GM19025 (cell line): ENCODE data around the gene MAB21L3.

ENCODE experiments used
- ATAC-seq: cut with Tn5 transposase; IDR thresholded peaks from one replicate; pipeline ENCODE4 v1.9.1; 2021; ENCODE audit warnings: mild to moderate bottlenecking, low read depth, moderate library complexity; ENCODE audit not compliant: unreplicated experiment

The MAB21L3 gene

DNA sequence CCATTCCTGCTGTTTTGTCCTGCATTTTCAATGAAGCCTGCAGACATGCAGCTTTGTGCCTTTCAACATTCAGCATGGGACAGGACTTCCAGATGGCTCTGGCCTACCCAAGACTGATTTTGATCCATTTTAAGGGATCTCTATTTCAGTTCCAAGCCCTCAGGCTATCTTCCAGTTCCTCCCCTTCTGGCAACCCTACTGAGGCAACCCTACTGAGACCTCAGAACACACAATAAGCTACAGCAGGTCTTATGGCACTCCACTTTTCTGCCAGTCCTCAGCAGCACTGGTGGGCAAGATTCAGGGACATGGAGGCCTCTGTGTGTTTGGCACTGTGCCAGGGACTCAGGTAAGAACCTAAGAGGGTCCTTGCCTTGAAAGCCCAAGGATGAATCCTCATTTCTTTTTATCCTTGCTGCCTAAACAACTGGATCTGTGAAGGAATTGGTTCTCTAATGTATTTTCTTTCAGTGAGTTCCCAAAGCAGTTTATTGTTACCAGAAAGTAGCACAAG lies 50.7 kb downstream of the MAB21L3 start:
- ATAC-seq, result no peak

DNA sequence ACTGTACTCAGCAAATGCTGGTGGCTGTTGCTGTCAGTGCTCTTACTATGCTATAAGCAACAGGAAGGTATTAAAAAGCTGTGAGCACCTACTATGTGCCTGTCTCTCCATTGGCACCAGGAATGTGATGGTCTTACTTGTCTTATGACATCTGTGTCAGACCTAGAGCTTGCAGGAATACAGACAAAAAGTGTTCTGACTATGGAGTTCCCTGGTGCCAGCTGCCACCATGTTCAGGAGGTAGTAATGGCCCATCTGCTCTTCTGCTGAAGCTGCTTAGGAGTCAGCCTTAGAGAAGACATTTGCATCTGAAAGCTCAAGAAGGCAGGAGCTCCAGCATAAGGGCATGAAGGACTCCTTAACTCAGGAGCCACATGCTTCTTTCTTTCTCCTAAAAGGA lies 52.3 kb downstream of the MAB21L3 start:
- no peak for ATAC-seq

DNA sequence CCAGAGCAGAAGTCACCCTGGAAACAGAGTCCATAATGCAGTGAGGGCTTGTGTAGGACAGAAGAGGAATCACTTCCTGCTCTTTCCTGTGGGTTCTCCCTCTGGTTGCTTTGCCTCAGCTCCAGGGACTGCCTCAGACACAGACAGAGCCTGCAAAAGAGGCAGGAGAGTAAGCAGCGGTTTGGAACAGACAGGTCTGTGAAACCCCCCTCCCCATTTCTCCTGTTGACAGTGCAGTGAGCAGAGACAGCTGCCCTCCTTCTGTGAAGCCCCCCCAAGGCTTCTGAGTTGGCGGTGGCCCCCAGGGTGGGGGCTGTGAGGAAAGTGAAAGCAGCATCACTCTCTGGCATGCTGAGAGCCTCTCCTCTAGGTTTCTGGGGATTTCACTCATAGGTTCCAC lies 53.0 kb downstream of the MAB21L3 start:
- ATAC-seq, result no peak

DNA sequence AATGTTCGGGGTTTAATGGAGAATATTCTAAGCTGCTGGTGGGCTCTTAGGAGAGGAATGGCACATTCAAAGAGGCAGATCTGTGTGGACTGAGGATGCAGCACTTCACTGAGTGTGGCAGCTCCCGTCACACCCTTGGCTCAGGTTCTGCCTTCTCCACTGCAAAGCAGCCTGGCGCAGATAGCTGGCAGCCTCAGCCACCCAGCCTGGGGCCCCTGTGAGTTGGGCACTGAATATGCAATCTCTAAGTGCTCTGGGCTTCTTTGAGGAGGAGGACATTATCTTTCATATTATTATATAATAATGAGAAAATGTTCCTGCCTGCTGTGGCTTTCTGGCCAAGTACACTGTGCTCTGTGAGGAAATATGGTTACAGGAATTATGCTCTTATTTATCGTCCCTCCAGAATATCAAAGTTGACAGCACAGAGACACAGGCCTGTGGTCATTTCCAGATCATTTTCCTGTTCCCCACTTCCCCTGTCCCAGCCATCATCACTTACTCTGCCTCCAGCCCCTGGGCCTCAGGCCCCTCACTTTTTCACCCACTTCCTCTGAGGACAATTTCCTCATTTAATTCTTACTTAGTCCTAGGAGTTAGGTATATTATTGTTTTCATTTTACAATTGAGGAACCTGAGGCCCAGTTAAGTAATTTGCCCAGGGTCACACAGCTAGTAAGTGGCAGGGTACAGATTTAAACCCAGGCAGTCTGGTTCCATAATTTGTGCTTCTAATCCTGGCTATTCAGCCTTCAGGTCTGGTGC lies 53.6 kb downstream of the MAB21L3 start:
- no peak for ATAC-seq

DNA sequence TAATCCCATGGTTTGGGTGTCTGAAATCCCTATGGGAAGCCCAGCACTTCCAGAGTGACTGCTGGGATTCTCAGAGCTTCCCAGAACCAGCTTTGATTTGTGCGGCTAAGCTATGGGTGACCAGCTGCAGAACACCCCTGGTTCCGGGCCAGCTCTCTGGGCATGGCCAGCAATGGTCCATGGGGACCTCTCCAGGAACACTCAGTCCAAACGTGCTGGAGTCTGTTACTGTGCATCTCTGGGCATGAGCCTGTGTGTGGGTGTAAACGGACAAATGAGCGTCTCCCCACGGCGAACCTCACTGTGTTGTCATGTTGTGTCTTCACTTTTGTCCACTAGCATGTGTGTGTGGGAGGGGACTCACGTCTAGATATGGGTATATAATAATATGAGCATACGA lies 54.4 kb downstream of the MAB21L3 start:
- no peak for ATAC-seq

DNA sequence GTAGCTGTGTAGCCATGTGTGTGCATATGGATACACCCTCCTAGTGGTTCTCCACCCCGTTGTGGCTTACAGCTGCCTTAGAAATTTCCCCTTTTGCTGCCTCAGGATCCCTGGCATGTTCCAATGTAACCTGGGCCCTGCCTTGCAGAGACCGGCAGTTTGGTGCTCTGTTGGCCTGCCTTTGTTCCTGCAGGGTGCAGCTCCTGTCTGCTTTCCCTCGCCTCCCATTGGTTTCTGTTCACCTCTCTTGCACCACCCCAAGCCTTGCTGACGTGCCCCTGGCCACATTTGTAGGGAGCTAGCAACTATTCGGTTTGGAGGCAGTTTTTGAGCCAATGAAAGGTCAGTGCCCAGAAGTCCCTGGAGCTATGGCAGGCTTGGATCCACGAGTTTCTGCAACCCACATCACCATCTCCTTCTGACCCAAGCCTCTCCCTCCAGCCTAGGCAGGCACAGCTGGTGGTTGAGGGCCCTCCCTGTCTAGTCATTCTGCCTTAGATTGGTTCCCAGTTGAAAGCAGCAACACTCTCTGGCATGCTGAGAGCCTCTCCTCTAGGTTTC lies 54.9 kb downstream of the MAB21L3 start:
- no peak for ATAC-seq

DNA sequence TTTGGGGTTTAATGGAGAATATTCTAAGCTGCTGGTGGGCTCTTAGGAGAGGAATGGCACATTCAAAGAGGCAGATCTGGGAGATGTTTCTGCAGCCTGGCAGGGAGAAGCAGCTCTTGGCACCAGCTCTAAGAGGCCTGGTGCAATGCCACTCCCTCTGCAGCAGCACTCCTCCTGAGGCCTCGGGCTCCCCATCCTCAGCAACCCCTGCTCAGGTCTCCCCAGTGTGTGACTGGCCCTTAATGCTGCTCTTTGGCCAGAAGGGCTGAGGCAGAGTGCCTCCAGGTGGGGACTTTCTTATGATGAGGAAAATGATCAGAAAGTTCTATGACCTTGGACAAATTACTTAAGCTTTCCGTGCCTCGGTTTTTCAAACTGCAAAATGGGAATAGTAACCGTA lies 55.5 kb downstream of the MAB21L3 start:
- ATAC-seq, result no peak

DNA sequence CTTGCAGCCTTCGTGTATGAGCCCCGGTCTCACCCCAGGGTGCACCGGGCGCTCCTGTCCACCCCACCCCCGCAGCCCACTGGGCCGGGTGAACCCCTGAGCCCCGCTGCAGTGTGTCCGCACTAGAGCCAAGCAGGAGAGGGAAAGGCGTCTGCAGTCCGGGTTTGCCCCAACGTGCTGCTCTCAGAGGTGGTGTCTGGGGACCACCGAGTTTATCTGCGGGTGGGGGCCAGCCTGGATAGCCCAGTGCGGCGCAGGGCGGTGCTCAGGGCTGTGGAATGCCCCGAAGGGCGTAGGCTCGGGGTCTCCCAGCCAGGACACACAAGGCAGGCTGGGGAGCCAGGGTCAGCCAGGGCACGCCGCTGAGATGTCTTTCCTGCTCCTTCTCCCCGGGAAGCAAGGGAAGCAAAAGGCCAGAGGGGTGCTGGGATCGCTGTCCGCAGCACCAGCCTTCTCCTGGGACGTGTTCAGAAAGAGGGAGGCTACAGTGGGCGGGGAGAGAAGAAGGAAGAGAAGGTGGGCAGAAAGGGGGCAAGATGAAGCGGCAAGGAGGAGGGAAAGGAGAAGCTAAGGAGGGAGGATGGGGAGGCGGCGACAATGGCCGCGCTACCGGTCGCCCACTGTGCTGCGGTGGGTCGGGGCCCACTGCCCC lies 56.6 kb downstream of the MAB21L3 start:
- peak; percentile 12 for ATAC-seq

DNA sequence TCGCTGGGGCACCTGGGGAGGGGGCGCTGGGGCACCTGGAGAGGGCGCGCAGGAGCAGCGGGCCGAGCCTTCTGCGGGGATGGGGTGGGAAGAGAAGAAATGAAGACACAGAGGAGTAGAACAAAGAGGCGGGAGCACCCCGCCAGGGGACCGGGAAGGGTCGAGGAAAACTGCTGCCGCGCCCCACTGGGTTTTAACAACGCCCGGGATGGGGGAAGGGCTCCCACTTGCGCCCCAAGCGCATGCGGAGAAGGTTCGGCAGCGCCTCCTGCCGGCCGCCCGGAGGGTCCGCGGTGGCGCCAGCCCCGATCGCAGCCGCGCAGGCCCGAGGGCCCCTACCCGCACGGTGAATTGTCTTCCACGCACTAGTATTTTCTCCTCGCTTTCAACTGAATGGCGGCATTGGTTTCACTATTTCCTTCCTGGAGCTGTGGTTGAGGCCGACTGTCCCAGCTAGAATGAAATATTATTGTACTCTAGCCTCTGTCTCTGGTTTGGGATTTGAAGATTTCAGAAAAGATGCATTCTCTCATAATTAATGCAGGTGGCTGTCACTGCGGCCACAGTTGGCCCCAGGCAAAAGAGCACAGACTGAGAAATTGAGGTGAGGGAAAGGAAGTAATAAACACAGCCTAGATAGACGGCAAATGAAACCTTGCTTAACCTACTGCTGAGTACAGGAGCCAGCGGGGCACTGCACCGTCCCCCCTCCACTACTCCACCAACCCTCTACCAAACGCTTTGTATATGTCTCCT lies 57.3 kb downstream of the MAB21L3 start:
- ATAC-seq, result peak; percentile 71

DNA sequence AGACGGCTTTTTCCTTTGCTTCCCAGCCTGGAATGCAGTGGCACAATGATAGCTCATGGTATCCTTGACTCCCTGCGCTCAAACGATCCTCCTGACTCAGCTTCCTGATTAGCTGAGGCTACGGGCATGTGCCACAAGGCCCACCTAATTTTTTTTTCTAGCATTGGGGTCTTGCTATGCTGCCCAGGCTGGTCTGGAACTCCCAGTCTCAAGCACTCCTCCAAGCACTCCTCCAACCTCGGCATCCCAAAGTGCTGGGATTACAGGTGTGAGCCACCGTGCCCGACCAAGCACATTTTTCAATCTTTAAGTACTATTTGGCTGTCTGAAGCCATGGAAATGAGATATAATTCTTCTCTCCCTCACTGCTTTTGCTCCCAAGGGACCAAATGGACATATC lies 58.7 kb downstream of the MAB21L3 start:
- no peak for ATAC-seq

DNA sequence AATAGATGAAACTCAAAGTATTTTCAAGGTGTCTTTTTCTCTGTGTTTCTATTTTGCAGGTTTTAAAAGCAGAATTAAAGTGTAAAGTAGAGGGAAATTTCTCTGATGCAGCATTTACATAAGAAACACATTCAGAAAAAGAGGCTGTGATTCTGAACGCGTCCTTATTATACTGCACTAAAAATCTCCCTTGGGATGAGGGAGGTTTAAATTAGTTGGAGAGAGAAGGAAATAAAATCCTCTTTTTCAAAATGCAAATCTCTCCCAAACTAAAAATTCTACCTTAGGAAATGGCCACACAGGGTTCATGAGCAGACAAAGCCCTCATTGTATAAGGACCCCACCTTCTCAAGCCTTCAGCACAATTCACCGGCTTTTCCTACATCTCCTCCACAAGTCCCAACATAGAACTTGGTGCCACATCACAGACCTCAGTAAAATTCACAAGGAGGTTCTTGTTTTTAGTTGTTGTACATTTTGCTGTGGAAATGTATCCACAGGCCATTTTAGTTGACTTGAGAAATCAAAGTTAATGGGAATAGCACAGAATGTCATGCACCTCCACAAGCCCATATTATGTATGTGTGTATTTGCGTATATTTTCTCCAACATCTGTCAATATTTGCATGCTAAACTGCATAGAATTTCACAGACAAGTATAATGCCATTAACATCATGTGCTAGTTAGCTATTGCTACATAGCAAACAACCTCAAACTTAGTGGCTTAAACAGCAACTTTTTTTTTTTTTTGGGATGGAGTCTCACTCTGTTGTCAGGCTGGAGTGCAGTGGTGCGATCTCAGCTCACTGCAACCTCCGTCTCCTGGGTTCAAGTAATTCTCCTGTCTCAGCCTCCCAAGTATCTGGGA lies 59.8 kb downstream of the MAB21L3 start:
- no peak for ATAC-seq

DNA sequence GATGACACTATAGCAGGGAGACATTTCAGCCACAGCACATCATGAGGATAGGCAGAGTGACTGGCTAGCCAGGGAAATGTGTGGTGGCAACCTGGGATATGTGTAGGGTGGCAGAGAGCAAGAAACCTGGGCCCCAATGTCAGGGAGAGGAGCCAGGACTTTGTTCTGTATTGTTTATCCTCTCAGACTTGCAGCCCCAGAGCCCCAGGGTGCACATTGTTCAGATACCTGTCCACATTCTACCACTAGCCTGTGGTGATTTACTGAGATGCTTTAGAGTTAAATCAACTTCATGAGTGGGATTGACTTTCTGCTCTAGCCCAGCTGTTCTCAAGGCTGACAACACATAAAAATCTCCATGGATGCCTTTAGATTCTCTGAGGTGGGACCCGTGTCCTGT lies 61.5 kb downstream of the MAB21L3 start:
- ATAC-seq, result no peak

DNA sequence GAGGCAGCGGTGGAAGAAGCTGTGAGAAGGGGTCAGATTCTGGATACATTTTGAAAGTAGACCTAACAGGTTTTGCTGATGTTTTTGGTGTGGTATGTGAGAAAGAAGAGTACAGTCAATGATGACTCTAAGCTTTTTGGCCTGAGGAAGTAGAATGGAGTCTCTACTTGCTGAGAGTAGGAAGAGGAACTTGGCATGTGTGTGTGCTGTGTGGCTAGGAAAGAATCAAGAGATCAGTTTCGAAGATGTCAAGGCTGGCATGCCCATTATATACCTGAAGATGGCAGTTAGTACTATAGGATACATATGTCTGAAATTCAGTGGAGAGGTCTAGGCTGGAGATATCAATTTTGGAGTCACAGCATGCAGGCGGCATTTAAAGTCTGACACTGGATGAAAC lies 64.4 kb downstream of the MAB21L3 start:
- no peak for ATAC-seq

DNA sequence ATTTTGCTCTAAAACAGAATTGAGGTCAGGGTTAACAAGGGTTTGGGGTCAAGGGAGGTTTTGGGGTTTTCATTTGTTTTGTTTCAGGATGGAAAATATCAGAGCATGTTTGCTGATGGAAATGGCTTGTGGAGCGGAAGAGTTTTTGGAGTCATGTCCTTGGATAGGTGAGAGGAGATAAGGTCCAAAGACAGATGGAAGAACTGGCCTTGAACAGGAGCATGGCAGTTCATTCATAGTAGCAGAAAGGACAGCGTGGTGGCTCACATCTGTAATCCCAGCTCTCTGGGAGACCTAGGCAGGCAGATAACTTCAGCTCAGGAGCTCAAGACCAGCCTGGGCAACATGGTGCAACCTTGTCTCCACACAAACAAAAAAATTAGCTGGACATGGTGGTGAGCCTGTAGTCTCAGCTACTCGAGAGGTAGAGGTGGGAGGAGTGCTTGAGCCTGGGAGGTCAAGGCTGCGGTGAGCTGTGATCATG lies 65.1 kb downstream of the MAB21L3 start:
- no peak for ATAC-seq

DNA sequence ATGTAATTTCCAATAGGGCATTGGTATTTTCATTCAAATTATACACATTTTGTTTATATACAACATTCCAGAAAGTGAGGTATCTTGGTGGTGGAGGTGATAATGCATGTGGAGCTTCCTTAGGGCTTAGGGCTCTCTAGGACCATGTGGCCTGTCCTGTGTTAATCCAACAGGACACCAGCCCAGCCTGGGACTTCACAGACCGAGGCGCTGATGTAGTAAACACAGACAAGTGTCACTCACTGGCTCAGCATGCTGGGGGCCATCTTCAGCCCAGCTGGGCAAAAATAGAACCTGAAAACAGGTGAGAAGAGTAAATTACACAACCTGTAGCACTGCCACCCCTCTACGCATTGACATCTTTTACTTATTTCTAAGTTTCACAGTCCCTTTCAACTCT lies 66.7 kb downstream of the MAB21L3 start:
- no peak for ATAC-seq

DNA sequence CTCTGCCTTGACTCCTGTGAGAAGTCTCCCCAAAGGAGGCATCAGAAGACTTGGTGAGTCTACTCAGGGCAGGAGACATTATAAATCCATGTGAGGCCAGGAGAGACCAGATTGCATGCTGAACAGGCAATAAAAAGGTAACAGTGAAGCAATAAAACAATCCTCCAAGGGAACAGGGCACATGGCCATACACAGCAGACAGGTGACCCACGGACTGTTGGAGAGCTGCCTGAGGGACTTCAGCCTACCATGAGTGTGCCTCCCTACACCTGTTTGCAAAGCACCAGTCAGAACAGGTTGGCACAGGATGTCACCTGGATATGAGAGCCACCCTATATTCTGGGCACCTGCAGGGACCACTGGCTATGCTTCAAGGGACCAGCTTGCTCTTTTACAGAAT lies 67.6 kb downstream of the MAB21L3 start:
- ATAC-seq, result no peak

DNA sequence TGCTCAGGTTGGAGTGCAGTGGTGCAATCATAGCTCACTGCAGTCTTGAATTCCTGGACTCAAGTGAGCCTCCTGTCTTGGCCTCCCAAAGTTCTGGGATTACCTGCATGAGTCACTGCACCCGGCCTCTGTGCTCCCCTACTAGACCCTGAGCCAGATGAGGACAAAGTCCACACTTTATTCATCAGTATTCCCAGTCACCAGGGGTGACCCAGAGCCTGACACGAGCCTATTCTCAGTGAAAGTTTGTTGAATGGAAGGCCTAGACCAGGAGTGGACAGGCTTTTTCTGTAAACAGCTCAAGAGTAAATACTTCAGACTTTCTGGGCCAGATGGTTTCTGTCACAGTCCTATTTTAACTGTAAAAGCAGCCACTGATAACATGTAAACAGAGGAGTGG lies 68.2 kb downstream of the MAB21L3 start:
- ATAC-seq, result no peak

DNA sequence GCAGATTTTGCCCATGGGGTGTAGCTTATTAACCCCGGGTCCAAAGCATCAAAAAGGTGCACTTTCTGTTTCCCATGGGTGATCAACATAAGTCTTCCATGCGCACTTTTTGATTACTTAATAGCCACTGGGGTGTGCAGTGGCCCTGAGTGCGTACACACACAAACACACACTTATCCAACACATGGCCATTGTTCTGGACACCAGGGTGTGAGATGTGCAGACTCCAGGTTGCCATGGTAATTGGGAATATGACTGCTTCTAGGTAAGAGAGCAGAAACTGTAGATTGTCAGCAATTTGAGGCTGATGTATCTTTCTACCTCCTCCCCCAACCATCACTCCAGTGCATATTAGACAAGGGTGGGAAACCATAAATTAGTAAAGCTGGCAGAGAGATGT lies 68.8 kb downstream of the MAB21L3 start:
- ATAC-seq, result no peak

DNA sequence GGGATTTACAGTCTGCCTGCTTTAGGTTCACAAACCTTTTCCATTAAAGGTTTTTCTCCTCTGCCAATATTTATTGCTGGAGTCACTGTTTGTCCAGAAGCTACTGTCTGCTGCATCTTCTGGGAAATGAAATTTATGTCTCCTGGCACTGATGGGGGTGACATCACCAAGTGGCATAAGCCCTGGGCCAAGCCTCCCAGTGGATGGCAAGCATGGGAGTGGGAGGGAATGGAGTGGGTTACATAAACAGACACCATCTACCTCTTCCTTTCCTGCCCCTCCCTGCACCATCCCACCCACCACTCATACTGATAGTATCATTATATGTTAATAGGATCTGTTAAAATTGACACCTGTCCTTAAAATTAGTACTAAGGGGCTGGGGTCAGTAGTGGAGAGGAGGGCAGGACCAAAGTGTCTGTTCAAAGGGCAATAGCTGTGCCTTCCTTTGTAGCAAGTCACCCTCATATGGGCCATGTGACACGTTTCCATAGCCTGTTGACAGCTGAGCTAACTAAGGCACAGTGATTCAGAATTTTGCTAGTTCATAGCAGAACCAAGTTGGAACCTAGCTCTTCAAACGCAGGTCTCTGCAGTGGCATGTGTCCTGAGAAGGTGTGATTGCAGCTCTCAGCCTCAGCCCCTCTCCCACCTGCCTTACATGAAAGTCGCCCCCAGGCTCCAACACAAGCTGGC lies 71.0 kb downstream of the MAB21L3 start:
- no peak for ATAC-seq
